GM19372 (cell line): ENCODE results near the gene HDAC4.

Experiments
- ATAC-seq: cut with Tn5 transposase; IDR thresholded peaks from one replicate; pipeline ENCODE4 v1.9.1; 2021; ENCODE audit warnings: mild to moderate bottlenecking, low read depth, moderate library complexity; ENCODE audit not compliant: unreplicated experiment

The HDAC4 gene

DNA sequence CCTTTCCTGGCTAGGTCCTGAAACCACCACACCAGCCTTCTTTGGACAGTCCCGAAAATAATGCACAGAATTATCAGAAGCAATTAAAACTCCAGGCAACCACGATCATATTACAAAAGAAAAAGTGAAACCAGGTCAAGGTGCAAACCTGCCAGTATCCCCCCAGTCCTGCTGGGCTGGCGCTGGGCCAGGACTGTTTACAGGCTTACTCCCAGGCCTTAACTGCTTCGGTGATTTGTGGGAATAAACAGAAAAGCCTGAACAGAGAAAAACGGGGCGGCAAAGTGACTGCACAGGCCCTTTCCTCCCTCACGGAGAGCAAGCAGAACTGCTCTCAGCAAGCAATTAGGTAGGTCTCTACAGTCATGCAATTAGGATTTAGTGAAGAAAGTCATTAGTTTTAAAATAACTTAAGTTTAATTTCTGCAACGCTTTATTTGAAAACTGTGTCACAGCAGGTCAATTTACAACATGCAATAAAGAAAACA, 1.3 kb downstream of the HDAC4 start:
- ATAC-seq, result no peak

DNA sequence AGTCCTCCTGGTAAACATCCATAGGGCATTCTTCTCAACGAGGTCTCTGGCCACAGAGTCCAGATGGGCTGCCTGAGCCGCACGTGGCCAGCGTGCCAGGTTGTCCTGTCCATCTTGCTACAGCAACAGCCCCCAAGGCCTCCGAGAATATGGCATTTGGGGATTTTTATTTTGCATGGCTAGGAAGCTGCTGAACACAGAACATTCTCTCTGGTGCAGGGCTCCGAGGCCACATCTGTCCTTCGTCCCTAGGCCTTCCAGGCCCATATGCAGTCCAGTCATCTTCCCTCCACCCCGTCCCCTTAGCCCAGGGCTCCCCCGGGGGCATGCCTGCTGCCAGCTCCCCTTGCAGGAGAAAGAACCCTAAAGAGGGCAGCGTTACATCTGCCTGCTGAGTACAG, 2.3 kb downstream of the HDAC4 start:
- ATAC-seq, result no peak

DNA sequence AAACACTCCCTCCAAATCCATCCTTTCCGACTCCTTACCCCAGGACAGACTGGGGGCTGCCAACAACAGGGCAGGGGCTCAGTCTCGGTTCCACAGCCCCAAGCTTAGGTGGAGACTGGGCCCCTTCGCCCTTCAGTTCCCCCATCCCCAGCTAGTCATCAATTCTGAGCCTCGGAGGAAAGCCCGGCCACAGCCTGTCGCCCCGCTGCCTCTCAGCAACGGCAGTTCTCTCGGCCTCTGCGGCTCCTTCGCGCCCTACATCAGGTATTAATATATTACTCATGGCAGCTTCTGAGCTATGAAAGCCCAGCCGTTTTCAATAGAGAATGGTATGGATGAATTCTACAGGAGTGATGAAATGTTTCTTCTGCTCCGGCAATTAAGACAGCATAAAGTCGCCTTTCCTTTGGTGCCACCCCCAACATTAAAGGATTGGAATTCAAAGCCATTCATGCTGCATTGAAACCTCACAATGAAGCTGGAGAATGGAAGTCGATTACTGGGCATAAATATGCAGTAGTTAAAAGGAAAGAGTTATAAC, 2.8 kb downstream of the HDAC4 start:
- ATAC-seq, result no peak

- ATAC-seq, result no peak
Measured at GRCh38 chr2:239396881-239397681, 3.7 kb downstream of the HDAC4 start.

DNA sequence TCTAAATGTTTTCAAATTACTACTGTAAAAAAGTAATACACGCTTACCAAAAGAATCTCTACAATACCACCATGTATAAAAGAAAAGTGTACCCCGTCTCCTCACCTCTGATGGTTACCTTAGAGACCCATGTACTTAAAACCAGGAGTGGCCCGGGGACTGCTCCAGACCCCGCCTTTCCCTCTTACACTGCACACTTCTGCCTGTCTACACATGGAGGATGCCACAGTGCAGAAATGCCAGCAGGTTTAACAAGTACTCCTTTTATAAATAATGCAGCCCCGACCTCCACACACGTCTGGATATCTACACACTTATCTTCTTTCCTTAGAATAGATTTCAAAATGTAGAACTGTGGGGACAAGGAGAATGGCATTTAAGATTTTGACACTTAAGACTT, 5.3 kb downstream of the HDAC4 start:
- ATAC-seq, result no peak

DNA sequence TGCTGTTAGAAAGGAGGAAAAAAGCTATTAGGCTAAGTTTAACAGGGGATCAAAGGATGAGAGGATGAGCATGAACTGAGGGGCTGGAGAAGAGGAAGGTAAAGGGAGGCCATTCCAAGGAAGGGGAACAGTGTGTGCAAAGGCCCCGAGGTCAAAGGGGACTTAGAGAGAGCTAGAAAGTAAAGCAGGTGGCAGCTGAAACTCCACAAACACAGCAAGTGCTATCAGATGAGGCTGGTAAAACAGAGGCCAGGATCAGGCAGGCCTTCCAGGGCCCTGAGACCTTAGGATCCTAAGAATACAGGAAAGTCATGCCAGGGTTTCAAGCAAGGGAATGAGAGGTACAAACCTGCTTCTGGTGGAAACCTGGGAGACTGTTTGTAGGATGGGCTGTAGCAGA, 5.8 kb downstream of the HDAC4 start:
- ATAC-seq, result no peak

DNA sequence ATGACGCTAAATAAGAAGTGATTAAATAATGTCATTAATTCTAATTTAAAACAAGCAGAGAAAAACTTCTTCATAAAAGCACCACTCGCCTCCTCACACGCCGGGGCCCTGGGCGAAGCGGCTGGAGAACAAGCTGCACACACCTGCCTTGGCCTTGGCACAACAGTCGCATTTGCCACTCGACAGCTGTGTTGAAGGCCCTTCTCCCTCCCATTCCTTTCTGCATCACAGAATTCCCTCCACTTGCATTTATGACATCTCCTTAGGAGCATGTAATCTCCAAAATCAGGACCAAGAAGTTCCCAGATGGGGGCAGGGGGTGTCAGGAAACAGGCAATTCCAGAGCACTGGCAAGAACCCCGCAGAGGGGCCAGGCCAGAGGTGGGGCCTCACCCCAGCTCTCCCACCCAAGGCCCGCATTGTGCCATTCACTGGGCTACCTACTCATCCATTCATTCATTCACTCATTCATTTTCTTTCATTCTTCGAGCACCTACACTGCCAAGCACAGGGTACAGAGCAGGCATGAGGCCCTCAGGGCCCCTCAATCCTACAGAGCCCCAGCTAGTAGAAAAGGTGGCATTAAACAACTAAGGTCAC, 6.4 kb downstream of the HDAC4 start:
- no peak for ATAC-seq

- no peak for ATAC-seq
Measured at GRCh38 chr2:239393941-239394340, 6.9 kb downstream of the HDAC4 start.

DNA sequence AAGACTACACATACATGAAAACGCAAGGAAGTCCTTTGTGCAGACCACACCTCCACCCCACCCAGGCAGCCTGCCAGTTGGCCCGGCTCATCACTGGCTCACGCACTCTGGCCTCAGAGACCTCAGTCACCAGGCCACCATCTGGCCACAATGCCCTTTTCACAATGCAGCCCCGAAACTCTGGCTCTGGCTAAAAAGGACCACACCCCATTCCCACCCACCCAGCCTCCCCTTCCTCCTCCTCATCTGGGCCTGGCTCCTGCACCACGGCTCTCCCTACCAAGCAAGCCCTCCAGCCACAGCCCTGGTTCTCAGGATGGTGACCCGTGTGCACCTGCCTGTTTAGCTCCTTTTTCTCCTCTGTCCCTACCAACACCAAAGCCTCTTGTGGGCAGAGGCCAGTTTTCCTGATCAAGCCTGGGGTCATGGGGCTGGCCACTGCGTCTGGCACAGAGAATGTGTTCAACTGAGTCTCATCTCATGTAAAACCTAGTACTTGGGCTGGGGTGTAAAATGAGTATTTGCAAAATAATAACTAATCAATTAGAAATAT, 7.4 kb downstream of the HDAC4 start:
- no peak for ATAC-seq

- no peak for ATAC-seq
Measured at GRCh38 chr2:239392688-239393387, 8.0 kb downstream of the HDAC4 start.

DNA sequence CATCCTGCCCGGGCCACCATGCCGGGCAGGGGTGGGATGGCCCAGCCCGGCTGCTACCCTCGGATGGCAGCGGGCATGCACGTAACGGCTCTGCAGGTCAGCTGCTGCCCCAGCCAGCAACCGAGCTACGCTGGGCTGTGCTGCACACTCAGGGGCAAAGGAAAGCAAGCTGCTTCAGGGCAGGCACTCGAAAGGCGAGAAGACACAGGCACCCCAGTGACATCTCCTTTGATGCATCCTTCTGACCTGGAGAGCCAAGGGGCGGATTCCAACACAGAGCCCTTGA, 8.8 kb downstream of the HDAC4 start:
- ATAC-seq, result no peak

GRCh38 chr2:239391286-239392071, 9.3 kb downstream of the HDAC4 start:
- no peak for ATAC-seq

- ATAC-seq, result no peak
Measured at GRCh38 chr2:239390546-239391285, 10.1 kb downstream of the HDAC4 start.

GRCh38 chr2:239389414-239390329, 11.1 kb downstream of the HDAC4 start:
- ATAC-seq, result no peak

DNA sequence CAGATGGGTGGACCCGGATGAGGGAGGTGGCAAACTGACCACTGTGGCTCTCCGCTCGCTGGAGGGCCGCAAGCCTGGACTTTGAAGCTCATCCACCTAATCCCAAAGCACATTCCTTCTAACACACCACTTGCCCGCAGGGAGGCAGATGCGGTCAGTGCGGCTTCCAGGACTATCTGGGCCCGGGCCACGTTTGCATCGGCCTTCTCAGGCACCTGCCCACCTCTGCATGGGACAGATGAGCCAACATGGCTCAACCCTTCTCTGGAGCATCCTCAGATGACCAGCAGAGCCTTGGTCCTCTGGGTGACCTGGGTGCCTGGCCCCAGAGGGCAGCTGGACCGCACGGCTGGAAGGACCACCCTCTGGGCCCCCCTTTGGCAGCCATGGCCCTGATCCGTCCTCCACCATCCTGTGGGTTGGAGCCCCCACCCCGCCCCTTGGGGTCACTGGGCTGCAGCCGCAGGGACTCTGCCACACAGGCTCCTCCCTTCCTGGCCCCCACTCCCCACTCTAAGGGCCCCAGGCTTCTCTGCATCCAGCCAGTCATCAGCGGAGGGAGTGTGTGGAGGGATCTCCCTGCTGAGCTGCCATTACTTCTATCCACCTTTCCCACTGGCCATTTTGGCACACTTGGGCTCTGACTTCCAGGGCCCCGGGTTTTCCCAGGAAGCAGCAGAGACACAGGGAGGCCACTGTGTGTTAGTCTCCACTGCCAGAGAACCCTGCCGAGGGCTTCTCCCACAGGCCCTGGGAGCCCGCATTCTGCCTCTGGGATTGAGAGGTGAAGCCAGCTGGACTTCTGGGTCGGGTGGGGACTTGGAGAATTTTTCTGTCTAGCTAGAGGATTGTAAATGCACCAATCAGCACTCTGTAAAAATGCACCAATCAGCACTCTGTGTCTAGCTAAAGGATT, 12.3 kb downstream of the HDAC4 start:
- ATAC-seq, result no peak

DNA sequence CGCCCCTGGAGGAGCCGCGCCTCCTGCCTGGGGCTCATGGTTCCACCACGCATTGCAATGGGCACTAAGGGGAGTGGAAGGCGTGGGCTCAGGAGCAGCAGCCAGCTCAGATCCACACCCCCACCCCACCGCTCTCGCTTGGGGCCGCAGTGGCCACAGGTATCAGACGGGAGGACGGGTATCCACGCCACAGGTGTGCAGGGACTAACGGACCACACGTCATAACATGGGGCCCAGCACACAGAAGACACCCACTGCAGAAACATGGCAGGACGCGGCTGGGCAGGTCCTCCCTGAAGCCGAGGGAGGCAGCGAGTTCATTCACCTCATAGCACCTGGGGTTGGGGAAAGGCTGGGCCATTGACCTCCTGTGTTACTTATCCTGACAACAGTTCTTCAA, 13.0 kb downstream of the HDAC4 start:
- no peak for ATAC-seq

- ATAC-seq, result no peak
Measured at GRCh38 chr2:239386872-239387445, 13.9 kb downstream of the HDAC4 start.
